Measurements from ENCODE around the gene SSBP2. TPM values are rescaled to one million over a fixed set of nuclear protein-coding genes. Genes with fewer than 3 reads are reported as not detected.

SSBP2 gene
- total and polyA plus RNA-seq, 2 donors (not counting 3 experiments of a cell fraction or from before 2014, with no cell fraction given), result 9.6 to 11.5 TPM

DNA sequence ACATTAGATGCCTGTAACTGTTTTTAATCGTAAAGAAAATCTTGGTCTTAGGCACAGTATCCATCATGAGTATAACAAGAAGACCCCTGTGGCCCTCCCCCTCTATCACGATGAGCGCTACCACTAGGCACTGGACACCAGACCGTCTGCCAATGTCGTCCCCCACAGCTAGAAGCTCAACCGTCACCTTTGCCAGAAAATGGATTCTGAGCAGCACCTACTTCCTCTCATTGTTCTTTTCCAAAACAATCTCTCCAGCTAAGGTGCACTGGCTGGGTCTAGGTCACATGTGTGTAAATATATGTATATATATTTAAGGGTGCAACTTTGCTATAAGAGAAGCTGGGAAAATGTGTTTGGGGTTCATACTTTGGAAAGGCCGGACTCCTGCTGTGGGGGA is 15.7 kb upstream of the SSBP2 start:
- dilution Hi-C loops (cut with MboI; ENCODE audit: extremely low pct_ligation_motif_present, low sequenced_read_pairs), result no loop called here
- no peak for DNase-seq (ENCODE audit: low read depth, low spot score)
- no TSS peak for BruUV-seq (replicated peaks)

More for the DNA sequence above, 15.7 kb upstream of the SSBP2 start:
- Histone ChIP-seq H2AFZ (ENCODE audit: low read depth, low read length) (no peak overlapping the region), H3K4me1 (ENCODE audit: control insufficient read depth, extremely low read depth, insufficient read depth, low read length) (peaks cover 10% of the 10 kb centered on the region), H3K36me3 (ENCODE audit: control insufficient read depth in 2 of 2, extremely low read depth in 1 of 2, insufficient read depth in 2 of 2, low read length in 2 of 2) (no peaks in the 10 kb centered on the region), H3K27me3 (ENCODE audit: control insufficient read depth in 2 of 2, insufficient read depth in 2 of 2, low read length in 2 of 2) (no peaks in the 10 kb centered on the region), H3K4me3 (replicated peaks in 1 of 3; ENCODE audit: insufficient read depth in 1 of 3, low read depth in 1 of 3, low read length in 3 of 3) (no peak overlapping the region), H3K27ac (ENCODE audit: insufficient read depth, low read depth, low read length) (no peak overlapping the region), H3K9me3 (replicated peaks; ENCODE audit: control insufficient read depth, insufficient read depth, low read length) (no peaks in the 10 kb centered on the region), H3K4me2 (ENCODE audit: insufficient read depth, low read length) (no peak overlapping the region), H4K20me1 (replicated peaks; ENCODE audit: control insufficient read depth, extremely low read depth, insufficient read depth, low read length) (no peaks in the 10 kb centered on the region), H3K79me2 (ENCODE audit: control insufficient read depth, insufficient read depth, low read length) (no peaks in the 10 kb centered on the region), H3K9me1 (replicated peaks; ENCODE audit: control insufficient read depth, extremely low read depth, insufficient read depth, low read length) (no peaks in the 10 kb centered on the region), H3K9ac (replicated peaks; ENCODE audit: extremely low read depth, insufficient read depth, low read length) (no peak overlapping the region)
- CTCF ChIA-PET, result interaction anchor here (1.0 to 1.3 kb wide), 2 partner anchors 11 to 19 kb away, joined by 3 to 5 read pairs; no protein-coding TSS in a partner anchor
- no peak for FAIRE-seq
- no peak for TF ChIP-seq POLR2AphosphoS5 (IDR thresholded peaks at IDR 0.05; ENCODE audit: insufficient read depth, low read depth, low read length)
- TF ChIP-seq, protein P1, sequence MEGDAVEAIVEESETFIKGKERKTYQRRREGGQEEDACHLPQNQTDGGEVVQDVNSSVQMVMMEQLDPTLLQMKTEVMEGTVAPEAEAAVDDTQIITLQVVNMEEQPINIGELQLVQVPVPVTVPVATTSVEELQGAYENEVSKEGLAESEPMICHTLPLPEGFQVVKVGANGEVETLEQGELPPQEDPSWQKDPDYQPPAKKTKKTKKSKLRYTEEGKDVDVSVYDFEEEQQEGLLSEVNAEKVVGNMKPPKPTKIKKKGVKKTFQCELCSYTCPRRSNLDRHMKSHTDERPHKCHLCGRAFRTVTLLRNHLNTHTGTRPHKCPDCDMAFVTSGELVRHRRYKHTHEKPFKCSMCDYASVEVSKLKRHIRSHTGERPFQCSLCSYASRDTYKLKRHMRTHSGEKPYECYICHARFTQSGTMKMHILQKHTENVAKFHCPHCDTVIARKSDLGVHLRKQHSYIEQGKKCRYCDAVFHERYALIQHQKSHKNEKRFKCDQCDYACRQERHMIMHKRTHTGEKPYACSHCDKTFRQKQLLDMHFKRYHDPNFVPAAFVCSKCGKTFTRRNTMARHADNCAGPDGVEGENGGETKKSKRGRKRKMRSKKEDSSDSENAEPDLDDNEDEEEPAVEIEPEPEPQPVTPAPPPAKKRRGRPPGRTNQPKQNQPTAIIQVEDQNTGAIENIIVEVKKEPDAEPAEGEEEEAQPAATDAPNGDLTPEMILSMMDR (IDR thresholded peaks at IDR 0.05; ENCODE audit: extremely low read depth in 1 of 2, insufficient read depth in 1 of 2, low read depth in 1 of 2, low read length in 2 of 2), result no peak
- no peak for TF ChIP-seq POLR2A (IDR thresholded peaks at IDR 0.05; ENCODE audit: low read depth, low read length)
- TF ChIP-seq GATA2 (IDR thresholded peaks at IDR 0.05; ENCODE audit: insufficient read depth, insufficient read length, low read depth, low read length), result no peak
- TF ChIP-seq MAX (IDR thresholded peaks at IDR 0.05; ENCODE audit: insufficient read depth, insufficient read length), result no peak
- no peak for TF ChIP-seq FOS (IDR thresholded peaks at IDR 0.05; ENCODE audit: borderline replicate concordance, insufficient read depth, low read length)
- intact Hi-C loops (cut with micrococcal nuclease), result no loop called here
- POLR2A ChIA-PET, result no interaction called here
